PFSK-1 (cell line): ENCODE measurements around the gene CTNND2.

Experiments
- FOXP2 ChIP-seq: optimal IDR thresholded peaks from 2 replicates; pipeline ENCODE3; 2011; ENCODE audit warnings: borderline replicate concordance, control low read depth, inconsistent platforms; ENCODE audit not compliant: insufficient read depth; ENCODE audit errors: extremely low read length, extremely low read depth
- POLR2AphosphoS5 ChIP-seq: IDR thresholded peaks from 2 replicates; pipeline ENCODE4 v1.6.1; 2012; ENCODE audit warnings: low read depth, mild to moderate bottlenecking, control low read depth, low read length, moderate library complexity
- SIN3A ChIP-seq: IDR thresholded peaks from 2 replicates; pipeline ENCODE4 v1.6.1; 2012; ENCODE audit warnings: mild to moderate bottlenecking, low read length, moderate library complexity, borderline replicate concordance; ENCODE audit not compliant: insufficient read depth
- TAF1 ChIP-seq: IDR thresholded peaks from 2 replicates; pipeline ENCODE4 v1.6.1; 2012; ENCODE audit warnings: low read length, control low read depth, borderline replicate concordance; ENCODE audit not compliant: insufficient read depth
- TF ChIP-seq, protein P1 (sequence below), 2 experiments: IDR thresholded peaks; 2 replicates each; pipeline versions ENCODE4 v1.6.1 to v1.8.0; 2011 to 2012; ENCODE audit warnings: low read depth in 2 of 2, low read length in 2 of 2, control low read depth in 1 of 2, inconsistent platforms in 1 of 2, mild to moderate bottlenecking in 1 of 2, moderate library complexity in 1 of 2; ENCODE audit not compliant: insufficient read depth in 1 of 2

Gene CTNND2

GRCh38 chr5:11609570-11610303 lies 294.5 kb downstream of the CTNND2 start:
- TF ChIP-seq, protein P1, sequence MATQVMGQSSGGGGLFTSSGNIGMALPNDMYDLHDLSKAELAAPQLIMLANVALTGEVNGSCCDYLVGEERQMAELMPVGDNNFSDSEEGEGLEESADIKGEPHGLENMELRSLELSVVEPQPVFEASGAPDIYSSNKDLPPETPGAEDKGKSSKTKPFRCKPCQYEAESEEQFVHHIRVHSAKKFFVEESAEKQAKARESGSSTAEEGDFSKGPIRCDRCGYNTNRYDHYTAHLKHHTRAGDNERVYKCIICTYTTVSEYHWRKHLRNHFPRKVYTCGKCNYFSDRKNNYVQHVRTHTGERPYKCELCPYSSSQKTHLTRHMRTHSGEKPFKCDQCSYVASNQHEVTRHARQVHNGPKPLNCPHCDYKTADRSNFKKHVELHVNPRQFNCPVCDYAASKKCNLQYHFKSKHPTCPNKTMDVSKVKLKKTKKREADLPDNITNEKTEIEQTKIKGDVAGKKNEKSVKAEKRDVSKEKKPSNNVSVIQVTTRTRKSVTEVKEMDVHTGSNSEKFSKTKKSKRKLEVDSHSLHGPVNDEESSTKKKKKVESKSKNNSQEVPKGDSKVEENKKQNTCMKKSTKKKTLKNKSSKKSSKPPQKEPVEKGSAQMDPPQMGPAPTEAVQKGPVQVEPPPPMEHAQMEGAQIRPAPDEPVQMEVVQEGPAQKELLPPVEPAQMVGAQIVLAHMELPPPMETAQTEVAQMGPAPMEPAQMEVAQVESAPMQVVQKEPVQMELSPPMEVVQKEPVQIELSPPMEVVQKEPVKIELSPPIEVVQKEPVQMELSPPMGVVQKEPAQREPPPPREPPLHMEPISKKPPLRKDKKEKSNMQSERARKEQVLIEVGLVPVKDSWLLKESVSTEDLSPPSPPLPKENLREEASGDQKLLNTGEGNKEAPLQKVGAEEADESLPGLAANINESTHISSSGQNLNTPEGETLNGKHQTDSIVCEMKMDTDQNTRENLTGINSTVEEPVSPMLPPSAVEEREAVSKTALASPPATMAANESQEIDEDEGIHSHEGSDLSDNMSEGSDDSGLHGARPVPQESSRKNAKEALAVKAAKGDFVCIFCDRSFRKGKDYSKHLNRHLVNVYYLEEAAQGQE (IDR thresholded peaks at IDR 0.05; ENCODE audit: insufficient read depth in 1 of 2, low read depth in 2 of 2, low read length in 2 of 2): no peak
- TF ChIP-seq SIN3A (no peak), POLR2AphosphoS5 (no peak), FOXP2 (no peak), TAF1 (no peak)

DNA sequence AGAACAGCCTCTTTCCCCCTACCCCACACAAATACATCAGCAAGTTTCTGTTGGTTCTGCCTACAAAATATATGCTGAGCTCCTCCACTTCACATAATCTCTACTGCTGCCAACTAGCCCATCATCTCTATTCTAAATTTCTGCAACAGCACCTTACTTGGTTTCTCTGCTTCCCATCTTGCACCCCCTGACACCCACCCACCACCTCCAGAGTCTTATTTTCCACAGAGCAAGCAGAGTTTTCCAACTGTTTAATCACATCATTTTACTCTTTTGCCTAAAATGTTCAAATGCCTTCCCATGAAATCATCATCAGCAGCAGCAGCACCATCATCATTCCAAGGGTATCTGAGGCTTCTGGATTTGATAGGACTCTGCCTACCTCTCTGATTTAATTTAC lies 295.7 kb downstream of the CTNND2 start:
- TF ChIP-seq, protein P1 (IDR thresholded peaks at IDR 0.05; ENCODE audit: insufficient read depth in 1 of 2, low read depth in 2 of 2, low read length in 2 of 2): no peak
- TF ChIP-seq TAF1 (no peak), SIN3A (no peak), FOXP2 (no peak), POLR2AphosphoS5 (no peak)

DNA sequence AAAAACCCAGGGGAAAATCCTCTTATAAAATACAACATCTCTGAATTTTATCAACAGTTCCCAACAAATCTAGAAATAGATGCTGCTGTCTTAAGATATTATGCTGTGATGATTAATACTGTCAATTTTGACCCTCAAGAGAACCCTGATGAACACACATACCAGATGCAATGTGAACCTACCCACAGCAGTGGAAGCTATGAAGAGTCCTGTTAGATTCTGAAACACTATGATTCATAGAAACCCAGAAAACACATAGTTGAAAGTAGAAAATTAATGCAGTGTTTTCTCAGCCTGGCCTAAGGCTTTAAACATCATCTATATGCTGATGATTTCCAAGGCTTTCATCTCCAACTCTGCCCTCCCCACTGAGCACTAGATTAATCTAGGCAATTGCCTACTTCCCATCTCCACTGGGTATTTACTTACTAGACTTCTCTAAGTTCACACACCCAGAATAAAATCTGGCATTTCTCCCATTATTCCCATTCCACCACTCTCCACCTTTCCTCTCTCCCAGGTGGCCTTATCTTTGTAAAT lies 296.2 kb downstream of the CTNND2 start:
- no peak for TF ChIP-seq POLR2AphosphoS5
- TF ChIP-seq SIN3A: no peak
- no peak for TF ChIP-seq FOXP2
- no peak for TF ChIP-seq TAF1
- TF ChIP-seq, protein P1 (IDR thresholded peaks at IDR 0.05; ENCODE audit: insufficient read depth in 1 of 2, low read depth in 2 of 2, low read length in 2 of 2): no peak

DNA sequence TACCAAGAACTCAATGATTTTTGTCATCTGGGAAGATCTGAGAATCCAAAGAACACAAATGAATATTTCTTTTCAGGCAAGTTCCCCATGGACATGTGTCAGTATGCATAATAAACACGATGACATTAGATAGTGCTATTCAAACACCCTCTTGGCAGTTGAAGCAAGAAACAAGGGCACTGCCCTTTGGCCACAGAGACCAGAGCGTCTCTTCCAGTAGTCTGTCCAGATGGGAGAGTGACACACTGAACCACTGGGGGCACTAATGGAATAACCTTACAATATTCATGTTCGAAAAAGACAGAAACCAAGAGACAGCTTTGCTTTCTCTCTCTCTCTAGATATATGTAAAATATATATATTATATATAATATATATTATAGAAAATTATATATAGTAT lies 301.9 kb downstream of the CTNND2 start:
- TF ChIP-seq SIN3A (no peak), FOXP2 (no peak), TAF1 (no peak), POLR2AphosphoS5 (no peak)
- TF ChIP-seq, protein P1 (IDR thresholded peaks at IDR 0.05; ENCODE audit: insufficient read depth in 1 of 2, low read depth in 2 of 2, low read length in 2 of 2): no peak
